GM18505 (cell line): ENCODE measurements around the gene TMEM14B.

Experiments used
- ATAC-seq: cut with Tn5 transposase; IDR thresholded peaks from one replicate; pipeline ENCODE4 v1.9.1; 2021; ENCODE audit not compliant: unreplicated experiment
- POLR2A ChIP-seq: IDR thresholded peaks from 4 replicates; pipeline ENCODE4 v1.6.1; 2011; ENCODE audit warnings: borderline replicate concordance; ENCODE audit not compliant: insufficient read depth, insufficient read length; ENCODE audit errors: extremely low read depth

The TMEM14B gene

DNA sequence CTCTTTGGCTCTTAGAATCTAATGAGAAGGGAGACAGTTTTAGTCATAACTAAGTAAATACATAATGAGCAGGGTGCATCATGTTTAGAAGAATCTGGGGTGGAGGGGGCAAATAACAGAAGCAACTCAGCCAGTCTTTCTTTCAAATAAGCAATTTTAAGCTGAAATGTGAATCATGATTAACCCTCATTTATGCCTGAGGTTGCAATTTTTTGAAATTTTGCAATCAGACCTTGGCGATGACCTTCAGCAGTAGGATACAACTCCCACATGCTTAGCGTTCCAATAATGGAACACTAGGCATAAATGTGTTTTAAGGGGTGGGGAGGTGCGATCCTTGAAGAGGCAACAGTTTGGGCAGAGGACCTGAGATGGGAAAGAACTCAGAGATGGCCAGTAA lies 30.6 kb downstream of the TMEM14B start:
- no peak for TF ChIP-seq POLR2A
- ATAC-seq, result no peak

DNA sequence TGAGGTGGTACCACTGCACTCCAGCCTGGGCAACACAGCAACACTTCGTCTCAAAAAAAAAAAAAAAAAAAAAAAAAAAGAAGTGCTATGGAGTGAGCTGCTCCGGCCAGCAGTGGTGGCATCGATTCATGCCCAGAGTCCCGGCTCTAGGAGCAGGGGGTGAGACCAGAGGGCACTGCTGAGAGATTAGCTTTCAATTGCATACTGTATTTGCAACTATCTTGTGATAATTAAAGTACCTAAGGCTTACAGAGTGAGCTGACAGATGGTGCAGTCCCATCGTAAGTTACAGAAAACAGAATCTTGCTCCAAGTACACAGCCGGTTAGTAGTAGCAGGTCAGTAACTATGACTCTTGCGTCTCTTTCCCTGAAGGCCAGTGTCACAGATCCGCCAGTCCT lies 31.5 kb downstream of the TMEM14B start:
- no peak for ATAC-seq
- TF ChIP-seq POLR2A, result no peak

DNA sequence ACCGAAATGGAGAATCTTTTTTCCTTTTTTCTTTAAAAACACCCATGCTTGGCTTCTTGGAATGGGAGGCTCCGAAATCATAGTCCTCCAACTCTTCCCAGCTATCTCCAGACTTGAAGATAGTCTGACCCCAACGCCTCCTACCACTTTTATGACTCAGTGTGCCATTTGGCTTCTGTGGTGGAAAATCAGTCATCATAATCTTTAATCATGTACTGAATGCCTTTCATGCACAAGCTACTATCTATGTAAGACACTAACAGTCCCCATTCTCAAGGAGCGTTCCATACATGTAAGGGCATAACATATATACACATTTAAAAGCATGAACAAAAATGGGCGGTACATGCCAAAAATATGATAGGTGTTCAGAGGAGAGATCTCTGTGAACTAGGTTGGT lies 44.1 kb downstream of the TMEM14B start:
- no peak for TF ChIP-seq POLR2A
- ATAC-seq, result no peak

DNA sequence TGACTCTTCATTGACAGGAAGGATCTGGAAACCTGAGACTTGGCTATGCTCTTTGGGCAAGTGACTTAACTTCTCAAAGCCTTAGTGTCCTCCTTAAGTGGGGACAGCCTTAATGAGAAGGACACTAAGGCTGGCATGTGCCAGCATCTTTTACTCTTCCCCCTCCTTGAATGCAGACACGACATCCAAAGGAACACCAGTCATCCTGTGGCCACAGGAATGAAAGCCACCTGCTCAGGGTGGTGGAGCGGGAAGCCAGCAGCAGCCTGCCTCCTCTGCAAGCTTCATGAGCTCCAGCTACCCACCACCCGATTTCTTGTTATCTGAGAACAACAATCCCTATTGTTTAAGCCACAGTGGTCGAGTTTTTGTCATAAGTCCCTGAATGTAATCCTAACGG lies 44.5 kb downstream of the TMEM14B start:
- no peak for ATAC-seq
- no peak for TF ChIP-seq POLR2A

DNA sequence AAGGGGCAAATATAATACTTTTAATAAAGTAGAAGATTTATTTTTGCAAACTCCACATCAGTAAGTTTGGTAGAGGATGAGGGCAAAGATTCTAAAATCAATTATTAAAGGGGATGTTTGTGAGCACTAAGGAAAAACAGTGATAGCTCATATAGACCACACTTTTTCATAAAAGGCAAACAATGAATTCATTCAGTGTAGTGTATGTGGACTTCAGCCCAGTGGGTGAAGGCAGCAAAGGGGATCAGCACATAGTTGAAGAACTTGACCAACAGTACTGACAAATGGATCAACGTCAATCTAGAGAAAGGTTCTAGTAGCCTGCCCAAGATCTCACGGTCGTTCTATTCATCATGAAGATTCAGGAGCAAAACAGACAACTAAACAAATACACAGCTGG lies 45.4 kb downstream of the TMEM14B start:
- no peak for TF ChIP-seq POLR2A
- ATAC-seq, result no peak

DNA sequence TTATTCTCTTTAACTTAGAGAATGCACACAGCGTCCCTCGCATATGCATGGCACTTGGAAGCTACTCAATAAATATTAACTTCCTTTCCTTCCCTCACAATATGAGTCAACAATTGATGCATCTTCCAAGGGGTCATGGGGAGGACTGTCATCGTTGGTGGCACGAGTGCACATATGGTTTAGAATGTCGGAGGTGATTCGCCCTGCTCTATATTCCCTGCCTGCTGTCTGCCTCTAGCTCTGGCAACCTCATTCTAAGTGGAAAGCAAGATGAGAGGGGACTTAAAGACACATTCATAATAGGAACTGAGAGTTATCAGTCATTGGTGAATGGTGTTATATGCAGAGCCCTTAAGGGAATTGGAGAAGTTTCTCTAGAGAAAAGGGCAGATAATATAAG lies 46.1 kb downstream of the TMEM14B start:
- ATAC-seq, result no peak
- TF ChIP-seq POLR2A, result no peak

DNA sequence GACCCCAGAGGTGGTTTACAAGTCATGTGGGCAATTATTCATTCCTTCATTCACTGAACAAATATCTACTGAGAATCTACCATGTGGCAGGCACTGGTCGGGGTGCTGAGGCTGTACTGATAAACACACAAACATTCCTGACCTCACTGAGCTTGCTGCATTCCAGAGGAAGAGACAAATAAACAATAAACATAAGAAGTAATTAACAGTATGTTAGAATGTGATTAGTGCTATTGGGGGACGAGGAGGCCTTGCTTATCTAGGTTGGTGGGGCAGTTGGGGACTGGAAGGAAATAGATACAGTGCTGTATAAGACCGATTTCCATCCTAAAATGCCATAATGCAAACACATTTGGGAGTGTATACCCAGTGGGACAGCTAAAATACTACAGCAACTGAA lies 46.6 kb downstream of the TMEM14B start:
- no peak for ATAC-seq
- TF ChIP-seq POLR2A, result no peak

DNA sequence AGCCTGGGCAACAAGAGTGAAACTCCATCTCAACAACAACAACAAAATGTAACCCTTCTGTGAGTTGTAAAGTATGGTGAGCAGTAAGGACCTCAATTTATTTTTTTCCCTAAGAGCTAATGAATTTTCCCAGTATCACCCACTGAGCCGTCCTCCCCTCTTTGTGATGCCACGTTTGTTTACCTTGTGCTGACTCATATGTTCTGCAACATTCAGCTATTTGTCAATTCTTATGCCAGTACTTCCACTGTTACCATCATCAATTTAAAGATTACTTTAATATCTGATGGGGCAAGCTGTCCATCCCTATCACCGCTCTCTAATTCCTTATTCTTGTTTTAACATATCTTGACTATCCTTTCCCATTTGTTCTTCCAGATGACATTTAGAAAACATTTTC lies 53.2 kb downstream of the TMEM14B start:
- TF ChIP-seq POLR2A, result no peak

DNA sequence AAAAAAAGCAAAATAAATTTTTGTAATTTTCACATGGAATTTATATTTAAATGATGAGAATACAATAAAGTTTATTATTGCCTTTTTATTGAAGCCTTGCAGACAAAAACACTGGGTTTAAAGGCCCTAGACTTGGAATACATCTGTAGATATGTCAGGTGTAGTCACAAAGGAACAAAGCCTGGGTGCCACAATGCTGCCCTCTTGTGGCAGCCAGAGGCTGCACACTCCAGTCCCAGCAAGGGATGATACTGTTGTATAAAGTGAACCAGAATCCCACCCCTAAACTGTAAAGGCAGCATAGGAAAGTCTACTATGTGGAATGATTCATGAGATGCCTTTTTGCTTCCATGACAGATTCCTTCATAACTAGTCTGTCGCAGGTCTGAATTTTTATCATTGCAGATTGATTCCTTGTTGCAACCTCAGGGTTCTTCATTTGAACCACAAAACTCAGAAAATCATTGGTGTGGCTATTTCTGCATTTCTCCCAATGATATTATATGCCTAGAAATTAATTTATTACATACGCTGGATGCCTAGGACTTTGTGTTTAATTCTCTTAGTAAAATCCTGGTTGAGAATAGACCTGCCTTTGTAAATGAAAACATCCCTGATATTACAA lies 53.7 kb downstream of the TMEM14B start:
- peak; percentile 94 for ATAC-seq
- TF ChIP-seq POLR2A, result no peak

More for the DNA sequence above, 53.2 kb downstream of the TMEM14B start:
- no peak for ATAC-seq
